ENCODE measurements around the gene SERPINE2.

DNA sequence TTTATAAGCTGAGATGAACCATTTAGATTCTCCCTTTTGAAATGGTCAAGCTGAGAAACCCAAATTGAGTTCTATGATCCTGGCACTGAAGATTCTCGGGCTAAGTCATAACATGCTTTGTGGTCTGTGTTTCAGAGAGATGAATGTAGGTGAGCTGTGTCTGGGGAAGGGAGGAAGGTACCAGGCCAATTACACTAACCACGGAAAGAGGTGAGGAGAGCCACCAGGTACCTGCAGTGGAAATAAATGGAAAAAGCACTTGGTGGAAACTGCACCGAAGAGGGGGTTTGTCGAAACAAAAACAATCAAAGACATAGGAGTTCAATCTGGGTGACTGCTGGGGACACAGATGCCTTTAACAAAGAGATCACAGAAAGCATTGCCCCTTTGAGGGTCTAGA lies 82.8 kb downstream of the SERPINE2 start:
- TF ChIP-seq, protein P1, sequence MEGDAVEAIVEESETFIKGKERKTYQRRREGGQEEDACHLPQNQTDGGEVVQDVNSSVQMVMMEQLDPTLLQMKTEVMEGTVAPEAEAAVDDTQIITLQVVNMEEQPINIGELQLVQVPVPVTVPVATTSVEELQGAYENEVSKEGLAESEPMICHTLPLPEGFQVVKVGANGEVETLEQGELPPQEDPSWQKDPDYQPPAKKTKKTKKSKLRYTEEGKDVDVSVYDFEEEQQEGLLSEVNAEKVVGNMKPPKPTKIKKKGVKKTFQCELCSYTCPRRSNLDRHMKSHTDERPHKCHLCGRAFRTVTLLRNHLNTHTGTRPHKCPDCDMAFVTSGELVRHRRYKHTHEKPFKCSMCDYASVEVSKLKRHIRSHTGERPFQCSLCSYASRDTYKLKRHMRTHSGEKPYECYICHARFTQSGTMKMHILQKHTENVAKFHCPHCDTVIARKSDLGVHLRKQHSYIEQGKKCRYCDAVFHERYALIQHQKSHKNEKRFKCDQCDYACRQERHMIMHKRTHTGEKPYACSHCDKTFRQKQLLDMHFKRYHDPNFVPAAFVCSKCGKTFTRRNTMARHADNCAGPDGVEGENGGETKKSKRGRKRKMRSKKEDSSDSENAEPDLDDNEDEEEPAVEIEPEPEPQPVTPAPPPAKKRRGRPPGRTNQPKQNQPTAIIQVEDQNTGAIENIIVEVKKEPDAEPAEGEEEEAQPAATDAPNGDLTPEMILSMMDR (IDR thresholded peaks at IDR 0.05): no peak
- TF ChIP-seq POLR2A (IDR thresholded peaks at IDR 0.05): no peak

Data from tibial nerve (tissue), 3 donors.